Measurements from ENCODE around the gene BRME1. TPM values are rescaled to one million over a fixed set of nuclear protein-coding genes. Genes with fewer than 3 reads are reported as not detected.
A peak's percentile ranks its signal among the peaks of the same experiment; 100 is the strongest.

The BRME1 gene
- total RNA-seq, 4 donors from 2014 or later, result 2.3 to 11.8 (median 5.7) TPM

DNA sequence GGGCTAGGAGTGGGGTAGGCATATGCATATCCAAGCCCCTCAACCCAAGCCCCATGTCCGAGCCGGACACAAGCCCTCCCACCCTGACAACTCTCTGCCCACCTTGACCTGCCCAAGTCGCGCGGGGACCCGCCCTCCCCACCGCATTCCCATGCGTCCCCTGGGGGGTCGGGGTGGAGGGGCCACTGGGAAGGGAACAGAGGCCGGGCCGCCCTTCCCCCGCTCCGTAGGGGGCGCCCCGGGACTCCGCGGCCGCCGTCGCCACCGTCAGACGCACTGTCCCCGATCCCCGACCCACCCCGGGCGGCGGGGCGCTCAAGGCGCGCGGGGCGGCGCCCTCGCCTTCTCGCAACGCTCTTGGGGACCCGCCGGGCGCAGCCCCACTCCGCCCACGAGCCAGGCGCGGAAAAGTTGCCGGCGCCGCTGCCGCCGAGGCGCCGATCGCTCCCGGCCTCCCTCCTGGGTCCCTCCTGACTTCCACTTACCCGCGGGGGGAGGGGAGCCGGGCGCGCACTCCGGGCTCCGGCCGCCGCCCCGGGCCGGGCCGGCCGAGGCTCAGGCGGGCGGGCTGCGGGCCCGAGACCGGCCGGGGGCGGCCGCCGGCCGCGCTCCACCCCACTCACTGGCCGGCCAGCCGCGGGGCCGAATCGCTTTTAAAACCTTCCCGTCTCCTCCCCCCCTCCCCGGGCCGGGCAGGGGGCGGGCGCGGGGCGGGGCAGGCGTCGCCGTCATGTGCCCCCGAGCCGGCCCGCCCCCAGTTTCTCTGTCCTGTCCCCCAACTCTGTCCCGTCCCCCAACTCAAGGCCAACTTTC is 63.4 kb downstream of the BRME1 start:
- WGBS, 2 donors, result 0 to 1% methylated on average over 19 to 40 of the region's 95 CpGs
- peak; percentile 85 to 97 for DNase-seq (ENCODE audit: low spot score in 2 of 2)
- intact Hi-C loops (cut with DNase I; ENCODE audit: low total_unique reads), result no loop called here
- TF ChIP-seq POLR2A (IDR thresholded peaks at IDR 0.05), result peak in 1 of 2 donors; percentile 56
- TF ChIP-seq, protein P1, sequence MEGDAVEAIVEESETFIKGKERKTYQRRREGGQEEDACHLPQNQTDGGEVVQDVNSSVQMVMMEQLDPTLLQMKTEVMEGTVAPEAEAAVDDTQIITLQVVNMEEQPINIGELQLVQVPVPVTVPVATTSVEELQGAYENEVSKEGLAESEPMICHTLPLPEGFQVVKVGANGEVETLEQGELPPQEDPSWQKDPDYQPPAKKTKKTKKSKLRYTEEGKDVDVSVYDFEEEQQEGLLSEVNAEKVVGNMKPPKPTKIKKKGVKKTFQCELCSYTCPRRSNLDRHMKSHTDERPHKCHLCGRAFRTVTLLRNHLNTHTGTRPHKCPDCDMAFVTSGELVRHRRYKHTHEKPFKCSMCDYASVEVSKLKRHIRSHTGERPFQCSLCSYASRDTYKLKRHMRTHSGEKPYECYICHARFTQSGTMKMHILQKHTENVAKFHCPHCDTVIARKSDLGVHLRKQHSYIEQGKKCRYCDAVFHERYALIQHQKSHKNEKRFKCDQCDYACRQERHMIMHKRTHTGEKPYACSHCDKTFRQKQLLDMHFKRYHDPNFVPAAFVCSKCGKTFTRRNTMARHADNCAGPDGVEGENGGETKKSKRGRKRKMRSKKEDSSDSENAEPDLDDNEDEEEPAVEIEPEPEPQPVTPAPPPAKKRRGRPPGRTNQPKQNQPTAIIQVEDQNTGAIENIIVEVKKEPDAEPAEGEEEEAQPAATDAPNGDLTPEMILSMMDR (IDR thresholded peaks at IDR 0.05), result no peak
- H3K4me3 ChIP-seq (ENCODE audit: low read depth, poor library complexity, severe bottlenecking), result peak overlapping the region; percentile 92

DNA sequence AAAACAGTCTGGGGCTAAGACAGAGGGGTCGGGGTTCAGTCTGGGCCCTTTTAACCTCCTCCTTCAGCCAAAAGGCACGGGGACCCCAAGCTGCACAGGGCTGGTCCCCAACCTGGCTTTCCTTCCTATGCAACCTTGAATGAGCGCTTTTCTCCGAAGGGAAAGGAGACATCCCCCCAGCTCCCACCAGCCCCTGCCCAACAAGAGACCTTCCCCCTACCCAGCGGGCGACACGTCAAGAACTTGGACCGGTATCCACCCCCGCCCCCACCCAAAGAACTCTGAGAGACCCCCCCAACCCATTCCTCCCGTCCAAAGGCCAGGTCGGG is 64.0 kb downstream of the BRME1 start:
- 0% methylated on average over 11 of the region's 11 CpGs for WGBS, 2 donors
- peak overlapping the region; percentile 92 for H3K4me3 ChIP-seq (ENCODE audit: low read depth, poor library complexity, severe bottlenecking)
- TF ChIP-seq, protein P1 (IDR thresholded peaks at IDR 0.05), result no peak
- TF ChIP-seq POLR2A (IDR thresholded peaks at IDR 0.05), result no peak
- intact Hi-C loops (cut with DNase I; ENCODE audit: low total_unique reads), result no loop called here
- DNase-seq (ENCODE audit: low spot score in 2 of 2), result no peak

DNA sequence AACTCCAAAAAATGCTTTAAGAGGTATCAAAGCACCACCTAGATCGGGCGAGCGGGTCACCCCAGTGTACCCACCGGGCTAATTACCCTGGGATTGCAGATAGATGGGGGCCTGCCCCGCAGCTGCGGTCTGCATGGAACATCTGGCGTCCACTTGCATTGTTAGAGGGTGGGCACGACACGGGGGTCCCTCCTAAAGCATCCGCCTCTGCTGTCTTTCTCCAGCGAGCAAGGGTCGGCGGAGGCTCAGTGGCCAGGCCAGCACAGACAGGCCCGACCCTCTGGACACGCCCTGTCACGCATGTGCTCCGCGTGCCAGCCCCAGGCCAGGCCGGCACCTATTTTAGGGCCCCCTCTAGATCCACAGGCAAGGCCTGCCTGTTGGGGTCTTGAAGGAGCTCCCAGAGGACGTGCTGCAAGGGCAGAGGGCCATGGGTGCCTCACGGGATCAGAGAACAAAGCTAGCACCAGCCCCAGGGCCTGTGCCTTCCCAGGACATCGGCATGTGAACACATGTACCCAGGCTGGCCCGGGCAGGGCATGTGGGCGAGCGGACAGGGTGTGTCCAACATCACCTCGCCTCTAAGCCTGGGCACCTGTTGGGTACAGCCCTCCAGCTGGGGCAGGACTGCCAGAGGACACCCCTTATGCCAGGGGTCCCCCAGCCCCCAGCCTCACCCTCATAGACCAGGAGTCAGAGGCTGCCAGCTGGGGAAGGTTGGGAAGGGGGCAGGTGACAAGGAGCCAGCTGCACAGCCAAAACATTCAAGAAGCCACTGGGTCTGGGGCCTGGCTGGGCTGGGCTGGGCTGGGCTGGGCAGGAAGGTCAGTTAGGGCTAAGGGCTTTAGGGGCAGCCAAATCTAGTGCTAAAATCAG is 64.6 kb downstream of the BRME1 start:
- DNase-seq (ENCODE audit: low spot score in 2 of 2), result peak; percentile 79 to 96
- intact Hi-C loops (cut with DNase I; ENCODE audit: low total_unique reads), result no loop called here
- peak overlapping the region; percentile 92 for H3K4me3 ChIP-seq (ENCODE audit: low read depth, poor library complexity, severe bottlenecking)
- TF ChIP-seq, protein P1 (IDR thresholded peaks at IDR 0.05), result no peak
- TF ChIP-seq POLR2A (IDR thresholded peaks at IDR 0.05), result no peak
- WGBS, 2 donors, result 0 to 1% methylated on average over 4 to 26 of the region's 26 CpGs

DNA sequence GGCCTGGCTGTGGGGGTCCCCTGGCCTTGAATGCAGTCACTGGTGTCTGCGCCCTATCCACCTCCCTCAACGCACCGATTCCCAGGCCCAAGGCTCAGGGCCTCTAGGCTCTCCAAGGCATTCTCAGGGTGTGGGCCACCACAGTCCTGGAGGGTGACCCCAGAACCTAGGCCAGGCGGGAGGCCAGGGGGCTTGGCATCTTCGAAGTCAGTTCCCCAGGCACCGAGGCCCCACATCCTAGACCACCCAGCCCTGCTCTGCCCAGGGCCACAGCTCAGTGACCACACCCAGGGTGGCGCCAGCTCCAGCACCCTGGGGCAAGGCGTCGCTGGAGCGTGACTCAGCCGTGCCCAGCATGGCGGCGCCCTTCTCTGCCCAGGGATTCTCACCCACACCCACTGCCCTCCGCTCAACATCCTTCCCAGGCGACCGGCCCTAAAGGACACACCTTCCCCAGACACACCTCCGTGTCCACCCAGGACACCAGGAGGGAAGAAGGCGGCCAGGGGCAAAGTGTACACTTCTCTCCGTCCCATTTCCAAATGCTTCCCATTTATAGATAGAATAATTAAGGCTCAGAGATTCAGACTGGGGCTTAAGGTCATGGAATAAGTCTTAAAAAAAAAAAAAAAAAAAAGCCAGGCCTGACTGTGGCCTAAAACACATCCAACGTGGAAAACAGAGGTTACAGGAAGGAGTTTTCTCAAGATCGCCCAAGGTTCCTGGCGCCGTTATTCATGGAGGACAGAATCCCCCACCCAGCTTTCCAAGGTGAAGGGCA is 65.4 kb downstream of the BRME1 start:
- H3K4me3 ChIP-seq (ENCODE audit: low read depth, poor library complexity, severe bottlenecking), result peak overlapping the region; percentile 92
- DNase-seq (ENCODE audit: low spot score in 2 of 2), result peak in 1 of 2 donors; percentile 95
- WGBS, 2 donors, result 0 to 1% methylated on average over 11 to 18 of the region's 23 CpGs
- TF ChIP-seq POLR2A (IDR thresholded peaks at IDR 0.05), result no peak
- TF ChIP-seq, protein P1 (IDR thresholded peaks at IDR 0.05), result no peak
- intact Hi-C loops (cut with DNase I; ENCODE audit: low total_unique reads), result no loop called here

DNA sequence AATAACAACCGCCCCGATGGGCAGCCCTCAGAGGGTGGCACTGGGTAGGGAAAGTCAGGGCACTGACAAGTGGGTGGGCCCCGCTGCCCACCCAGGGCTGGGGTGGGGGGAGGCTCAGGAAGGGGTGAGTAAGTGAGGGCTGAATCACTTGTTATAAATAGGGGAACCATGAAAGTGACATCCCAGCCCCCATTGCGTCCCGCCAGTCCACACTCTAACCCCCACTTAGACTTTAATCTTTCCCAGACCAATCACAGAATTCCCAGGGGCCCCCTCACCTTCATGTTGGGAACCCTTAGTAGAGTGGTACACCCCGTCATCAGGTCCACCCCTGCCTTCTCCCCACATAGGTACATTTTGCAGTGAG is 66.0 kb downstream of the BRME1 start:
- peak overlapping the region; percentile 92 for H3K4me3 ChIP-seq (ENCODE audit: low read depth, poor library complexity, severe bottlenecking)
- peak in 1 of 2 donors; percentile 89 for DNase-seq (ENCODE audit: low spot score in 2 of 2)
- WGBS, 2 donors, result 0 to 1% methylated on average over 5 to 6 of the region's 6 CpGs
- TF ChIP-seq, protein P1 (IDR thresholded peaks at IDR 0.05), result no peak
- no peak for TF ChIP-seq POLR2A (IDR thresholded peaks at IDR 0.05)
- intact Hi-C loops (cut with DNase I; ENCODE audit: low total_unique reads), result no loop called here

All from lower leg skin (tissue), 4 donors.